22Rv1 (cell line): ENCODE results near the gene PROKR2.

Experiments
- H3K27ac ChIP-seq: fragments of 450-650 bp; 2 replicates; pipeline ENCODE4 v1.5.1; 2017
- CTCF ChIP-seq: fragments of 450-650 bp; IDR thresholded peaks from 2 replicates; pipeline ENCODE4 v1.5.1; 2017; ENCODE audit warnings: mild to moderate bottlenecking
- ZFX ChIP-seq: fragments of 450-650 bp; IDR thresholded peaks from 2 replicates; pipeline ENCODE4 v1.6.1; 2017; ENCODE audit warnings: antibody characterized with exemption, borderline replicate concordance

Gene PROKR2

GRCh38 chr20:5290596-5290995 lies 26.2 kb downstream of the PROKR2 start:
- no peak for TF ChIP-seq ZFX
- no peak for TF ChIP-seq CTCF
- H3K27ac ChIP-seq, result no peak overlapping the region

- no peak overlapping the region for H3K27ac ChIP-seq
- TF ChIP-seq CTCF, result no peak
- TF ChIP-seq ZFX, result no peak
These were observed 34.2 kb downstream of the PROKR2 start for GRCh38 chr20:5282561-5282960.

GRCh38 chr20:5279661-5280060 lies 37.1 kb downstream of the PROKR2 start:
- no peak overlapping the region for H3K27ac ChIP-seq
- TF ChIP-seq ZFX (no peak), CTCF (no peak)

- TF ChIP-seq ZFX, result no peak
- no peak overlapping the region for H3K27ac ChIP-seq
These were observed 44.5 kb downstream of the PROKR2 start for GRCh38 chr20:5272268-5272667.

- no peak overlapping the region for H3K27ac ChIP-seq
- TF ChIP-seq CTCF (no peak), ZFX (no peak)
These were observed 46.2 kb downstream of the PROKR2 start for GRCh38 chr20:5270603-5271002.

- H3K27ac ChIP-seq, result no peak overlapping the region
- no peak for TF ChIP-seq CTCF
- TF ChIP-seq ZFX, result no peak
These were observed 48.3 kb downstream of the PROKR2 start for GRCh38 chr20:5268449-5268848.

- TF ChIP-seq ZFX, result no peak
- no peak for TF ChIP-seq CTCF
- H3K27ac ChIP-seq, result no peak overlapping the region
These were observed 49.7 kb downstream of the PROKR2 start for GRCh38 chr20:5267092-5267491.
